ENCODE measurements around the gene ATP8B1.

- TF ChIP-seq EZH2 (IDR thresholded peaks at IDR 0.05; ENCODE audit: borderline replicate concordance) (no peak), EZH2phosphoT487 (IDR thresholded peaks at IDR 0.05; ENCODE audit: low read depth, severe bottlenecking, unreplicated experiment) (no peak)
- TF ChIP-seq, protein P1, sequence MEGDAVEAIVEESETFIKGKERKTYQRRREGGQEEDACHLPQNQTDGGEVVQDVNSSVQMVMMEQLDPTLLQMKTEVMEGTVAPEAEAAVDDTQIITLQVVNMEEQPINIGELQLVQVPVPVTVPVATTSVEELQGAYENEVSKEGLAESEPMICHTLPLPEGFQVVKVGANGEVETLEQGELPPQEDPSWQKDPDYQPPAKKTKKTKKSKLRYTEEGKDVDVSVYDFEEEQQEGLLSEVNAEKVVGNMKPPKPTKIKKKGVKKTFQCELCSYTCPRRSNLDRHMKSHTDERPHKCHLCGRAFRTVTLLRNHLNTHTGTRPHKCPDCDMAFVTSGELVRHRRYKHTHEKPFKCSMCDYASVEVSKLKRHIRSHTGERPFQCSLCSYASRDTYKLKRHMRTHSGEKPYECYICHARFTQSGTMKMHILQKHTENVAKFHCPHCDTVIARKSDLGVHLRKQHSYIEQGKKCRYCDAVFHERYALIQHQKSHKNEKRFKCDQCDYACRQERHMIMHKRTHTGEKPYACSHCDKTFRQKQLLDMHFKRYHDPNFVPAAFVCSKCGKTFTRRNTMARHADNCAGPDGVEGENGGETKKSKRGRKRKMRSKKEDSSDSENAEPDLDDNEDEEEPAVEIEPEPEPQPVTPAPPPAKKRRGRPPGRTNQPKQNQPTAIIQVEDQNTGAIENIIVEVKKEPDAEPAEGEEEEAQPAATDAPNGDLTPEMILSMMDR (IDR thresholded peaks at IDR 0.05; ENCODE audit: poor library complexity) = no peak
Measured at GRCh38 chr18:57705011-57705410, 98.1 kb downstream of the ATP8B1 start.

Measured in hepatocyte (in vitro differentiated cells).